ENCODE data around the gene IER5L. TPM values are rescaled to one million over a fixed set of nuclear protein-coding genes. Genes with fewer than 3 reads are reported as not detected.

IER5L gene
- total and polyA plus RNA-seq, 9 donors, result 4.0 to 7.4 (median 6.6) TPM

GRCh38 chr9:129221233-129221632 lies 43.2 kb upstream of the IER5L start:
- no peak for DNase-seq
- Histone ChIP-seq H3K36me3 (ENCODE audit: control insufficient read depth, insufficient read depth, low read length) (no peaks in the 10 kb centered on the region), H3K27ac (ENCODE audit: low read length) (no peak overlapping the region), H3K9me3 (replicated peaks; ENCODE audit: control insufficient read depth, low read depth, low read length) (no peaks in the 10 kb centered on the region), H3K4me1 (ENCODE audit: control insufficient read depth, insufficient read depth, low read length) (peaks cover 54% of the 10 kb centered on the region), H3K27me3 (ENCODE audit: control insufficient read depth, insufficient read depth, low read length) (no peaks in the 10 kb centered on the region), H3K4me3 (ENCODE audit: low read length) (no peak overlapping the region)
- 68% methylated on average over 5 of the region's 7 CpGs for WGBS (ENCODE audit: insufficient coverage)

- H3K9me3 ChIP-seq (replicated peaks; ENCODE audit: control insufficient read depth, low read depth, low read length), result no peaks in the 10 kb centered on the region
- H3K4me3 ChIP-seq (ENCODE audit: low read length), result no peak overlapping the region
- no peak for DNase-seq
- H3K27ac ChIP-seq (ENCODE audit: low read length), result no peak overlapping the region
- H3K27me3 ChIP-seq (ENCODE audit: control insufficient read depth, insufficient read depth, low read length), result no peaks in the 10 kb centered on the region
- WGBS (ENCODE audit: insufficient coverage), result 29% methylated on average over 1 of the region's 6 CpGs
- no peaks in the 10 kb centered on the region for H3K36me3 ChIP-seq (ENCODE audit: control insufficient read depth, insufficient read depth, low read length)
- H3K4me1 ChIP-seq (ENCODE audit: control insufficient read depth, insufficient read depth, low read length), result peaks cover 50% of the 10 kb centered on the region
Measured at GRCh38 chr9:129220771-129221170, 42.7 kb upstream of the IER5L start.

- Histone ChIP-seq H3K27me3 (ENCODE audit: control insufficient read depth, insufficient read depth, low read length) (no peaks in the 10 kb centered on the region), H3K4me1 (ENCODE audit: control insufficient read depth, insufficient read depth, low read length) (peaks cover 32% of the 10 kb centered on the region), H3K9me3 (replicated peaks; ENCODE audit: control insufficient read depth, low read depth, low read length) (no peaks in the 10 kb centered on the region), H3K27ac (ENCODE audit: low read length) (no peak overlapping the region), H3K4me3 (ENCODE audit: low read length) (no peak overlapping the region), H3K36me3 (ENCODE audit: control insufficient read depth, insufficient read depth, low read length) (no peaks in the 10 kb centered on the region)
- no peak for DNase-seq
- WGBS (ENCODE audit: insufficient coverage), result 78% methylated on average over 8 of the region's 9 CpGs
Measured at GRCh38 chr9:129218918-129219317, 40.9 kb upstream of the IER5L start.

GRCh38 chr9:129218272-129218625 lies 40.2 kb upstream of the IER5L start:
- no peaks in the 10 kb centered on the region for H3K9me3 ChIP-seq (replicated peaks; ENCODE audit: control insufficient read depth, low read depth, low read length)
- no peak overlapping the region for H3K4me3 ChIP-seq (ENCODE audit: low read length)
- H3K4me1 ChIP-seq (ENCODE audit: control insufficient read depth, insufficient read depth, low read length), result peaks cover 25% of the 10 kb centered on the region
- no peak for DNase-seq
- no peaks in the 10 kb centered on the region for H3K36me3 ChIP-seq (ENCODE audit: control insufficient read depth, insufficient read depth, low read length)
- no peaks in the 10 kb centered on the region for H3K27me3 ChIP-seq (ENCODE audit: control insufficient read depth, insufficient read depth, low read length)
- peak overlapping the region; percentile 81 for H3K27ac ChIP-seq (ENCODE audit: low read length)
- WGBS (ENCODE audit: insufficient coverage), result 75% methylated on average over 4 of the region's 6 CpGs

- Histone ChIP-seq H3K27ac (ENCODE audit: low read length) (no peak overlapping the region), H3K4me3 (ENCODE audit: low read length) (no peak overlapping the region), H3K36me3 (ENCODE audit: control insufficient read depth, insufficient read depth, low read length) (no peaks in the 10 kb centered on the region), H3K27me3 (ENCODE audit: control insufficient read depth, insufficient read depth, low read length) (no peaks in the 10 kb centered on the region), H3K9me3 (replicated peaks; ENCODE audit: control insufficient read depth, low read depth, low read length) (no peaks in the 10 kb centered on the region), H3K4me1 (ENCODE audit: control insufficient read depth, insufficient read depth, low read length) (peaks cover 19% of the 10 kb centered on the region)
- 86% methylated on average over 1 of the region's 5 CpGs for WGBS (ENCODE audit: insufficient coverage)
- DNase-seq, result no peak
Measured at GRCh38 chr9:129213551-129213950, 35.5 kb upstream of the IER5L start.

GRCh38 chr9:129211686-129212085 lies 33.6 kb upstream of the IER5L start:
- Histone ChIP-seq H3K4me3 (ENCODE audit: low read length) (no peak overlapping the region), H3K27ac (ENCODE audit: low read length) (no peak overlapping the region), H3K27me3 (ENCODE audit: control insufficient read depth, insufficient read depth, low read length) (no peaks in the 10 kb centered on the region), H3K4me1 (ENCODE audit: control insufficient read depth, insufficient read depth, low read length) (peaks cover 5% of the 10 kb centered on the region), H3K9me3 (replicated peaks; ENCODE audit: control insufficient read depth, low read depth, low read length) (no peaks in the 10 kb centered on the region), H3K36me3 (ENCODE audit: control insufficient read depth, insufficient read depth, low read length) (no peaks in the 10 kb centered on the region)
- 20% methylated on average over 1 of the region's 7 CpGs for WGBS (ENCODE audit: insufficient coverage)
- DNase-seq, result peak; percentile 41

- WGBS (ENCODE audit: insufficient coverage), result 90% methylated on average over 4 of the region's 5 CpGs
- Histone ChIP-seq H3K9me3 (replicated peaks; ENCODE audit: control insufficient read depth, low read depth, low read length) (no peaks in the 10 kb centered on the region), H3K36me3 (ENCODE audit: control insufficient read depth, insufficient read depth, low read length) (no peaks in the 10 kb centered on the region), H3K4me1 (ENCODE audit: control insufficient read depth, insufficient read depth, low read length) (peaks cover 5% of the 10 kb centered on the region), H3K27me3 (ENCODE audit: control insufficient read depth, insufficient read depth, low read length) (no peaks in the 10 kb centered on the region), H3K27ac (ENCODE audit: low read length) (no peak overlapping the region), H3K4me3 (ENCODE audit: low read length) (no peak overlapping the region)
- DNase-seq, result no peak
Measured at GRCh38 chr9:129210125-129210524, 32.1 kb upstream of the IER5L start.

- no peaks in the 10 kb centered on the region for H3K36me3 ChIP-seq (ENCODE audit: control insufficient read depth, insufficient read depth, low read length)
- H3K27me3 ChIP-seq (ENCODE audit: control insufficient read depth, insufficient read depth, low read length), result no peaks in the 10 kb centered on the region
- 62% methylated on average over 7 of the region's 7 CpGs for WGBS (ENCODE audit: insufficient coverage)
- H3K4me1 ChIP-seq (ENCODE audit: control insufficient read depth, insufficient read depth, low read length), result peaks cover 5% of the 10 kb centered on the region
- H3K9me3 ChIP-seq (replicated peaks; ENCODE audit: control insufficient read depth, low read depth, low read length), result no peaks in the 10 kb centered on the region
- no peak for DNase-seq
- no peak overlapping the region for H3K27ac ChIP-seq (ENCODE audit: low read length)
- no peak overlapping the region for H3K4me3 ChIP-seq (ENCODE audit: low read length)
Measured at GRCh38 chr9:129209580-129209979, 31.5 kb upstream of the IER5L start.

GRCh38 chr9:129209109-129209508 lies 31.0 kb upstream of the IER5L start:
- 56% methylated on average over 3 of the region's 4 CpGs for WGBS (ENCODE audit: insufficient coverage)
- no peak for DNase-seq
- H3K36me3 ChIP-seq (ENCODE audit: control insufficient read depth, insufficient read depth, low read length), result no peaks in the 10 kb centered on the region
- no peak overlapping the region for H3K4me3 ChIP-seq (ENCODE audit: low read length)
- no peaks in the 10 kb centered on the region for H3K9me3 ChIP-seq (replicated peaks; ENCODE audit: control insufficient read depth, low read depth, low read length)
- no peak overlapping the region for H3K27ac ChIP-seq (ENCODE audit: low read length)
- no peaks in the 10 kb centered on the region for H3K27me3 ChIP-seq (ENCODE audit: control insufficient read depth, insufficient read depth, low read length)
- H3K4me1 ChIP-seq (ENCODE audit: control insufficient read depth, insufficient read depth, low read length), result peaks cover 8% of the 10 kb centered on the region

- H3K36me3 ChIP-seq (ENCODE audit: control insufficient read depth, insufficient read depth, low read length), result no peaks in the 10 kb centered on the region
- peaks cover 14% of the 10 kb centered on the region for H3K4me1 ChIP-seq (ENCODE audit: control insufficient read depth, insufficient read depth, low read length)
- H3K9me3 ChIP-seq (replicated peaks; ENCODE audit: control insufficient read depth, low read depth, low read length), result no peaks in the 10 kb centered on the region
- no peak overlapping the region for H3K27ac ChIP-seq (ENCODE audit: low read length)
- no peak overlapping the region for H3K4me3 ChIP-seq (ENCODE audit: low read length)
- H3K27me3 ChIP-seq (ENCODE audit: control insufficient read depth, insufficient read depth, low read length), result no peaks in the 10 kb centered on the region
- DNase-seq, result peak; percentile 30
- WGBS (ENCODE audit: insufficient coverage), result 45% methylated on average over 12 of the region's 17 CpGs
Measured at GRCh38 chr9:129208207-129209032, 30.4 kb upstream of the IER5L start.

GRCh38 chr9:129206905-129207304 lies 28.8 kb upstream of the IER5L start:
- no peaks in the 10 kb centered on the region for H3K36me3 ChIP-seq (ENCODE audit: control insufficient read depth, insufficient read depth, low read length)
- WGBS (ENCODE audit: insufficient coverage), result 81% methylated on average over 4 of the region's 7 CpGs
- H3K27ac ChIP-seq (ENCODE audit: low read length), result no peak overlapping the region
- H3K9me3 ChIP-seq (replicated peaks; ENCODE audit: control insufficient read depth, low read depth, low read length), result no peaks in the 10 kb centered on the region
- H3K4me1 ChIP-seq (ENCODE audit: control insufficient read depth, insufficient read depth, low read length), result peaks cover 22% of the 10 kb centered on the region
- no peak for DNase-seq
- H3K4me3 ChIP-seq (ENCODE audit: low read length), result no peak overlapping the region
- no peaks in the 10 kb centered on the region for H3K27me3 ChIP-seq (ENCODE audit: control insufficient read depth, insufficient read depth, low read length)

All from muscle of leg (tissue), 11 donors.